GM23338 (cell line): ENCODE measurements around the gene EGLN3.

Source experiments
- CREB1 ChIP-seq: fragments of 250-450 bp; sonication (Bioruptor Pico); IDR thresholded peaks from 2 replicates; pipeline ENCODE4 v1.5.0; 2020; ENCODE audit warnings: low read depth, mild to moderate bottlenecking, moderate library complexity
- EZH2 ChIP-seq: fragments of 200-600 bp; sonication (generic); IDR thresholded peaks from one replicate; pipeline ENCODE4 v1.8.0; 2017; ENCODE audit warnings: antibody characterized with exemption, mild to moderate bottlenecking, low read depth; ENCODE audit not compliant: unreplicated experiment
- EZH2phosphoT487 ChIP-seq: fragments of 200-600 bp; sonication (generic); IDR thresholded peaks from one replicate; pipeline ENCODE4 v1.8.1; 2018; ENCODE audit warnings: antibody characterized with exemption; ENCODE audit not compliant: unreplicated experiment
- JUNB ChIP-seq: IDR thresholded peaks from one replicate; pipeline ENCODE4 v1.6.1; 2016; ENCODE audit warnings: antibody characterized with exemption; ENCODE audit not compliant: unreplicated experiment
- POLR2AphosphoS5 ChIP-seq: IDR thresholded peaks from 2 replicates; pipeline ENCODE4 v1.6.1; 2016; ENCODE audit warnings: antibody characterized with exemption, low read depth
- ZNF331 ChIP-seq: fragments of 250-450 bp; sonication (Bioruptor Pico); IDR thresholded peaks from 2 replicates; pipeline ENCODE4 v1.5.0; 2020; ENCODE audit warnings: low read depth, mild to moderate bottlenecking, moderate library complexity
- TF ChIP-seq, protein P1 (sequence below): IDR thresholded peaks from one replicate; pipeline ENCODE4 v1.6.1; 2018; ENCODE audit warnings: antibody characterized with exemption; ENCODE audit not compliant: unreplicated experiment
- TF ChIP-seq, protein P2 (sequence below), 2 experiments: fragments of 200-600 bp in 1 of 2; sonication (generic) in 1 of 2; conservative IDR thresholded peaks; 2 replicates each; pipeline versions ENCODE4 v1.5.1 to v1.6.1; 2016 to 2017; ENCODE audit warnings: antibody characterized with exemption in 2 of 2, low read depth in 2 of 2, mild to moderate bottlenecking in 2 of 2, moderate library complexity in 1 of 2
- TF ChIP-seq, protein P3 (sequence below): IDR thresholded peaks from 2 replicates; pipeline ENCODE4 v1.6.1; 2016; ENCODE audit warnings: antibody characterized with exemption

DNA sequence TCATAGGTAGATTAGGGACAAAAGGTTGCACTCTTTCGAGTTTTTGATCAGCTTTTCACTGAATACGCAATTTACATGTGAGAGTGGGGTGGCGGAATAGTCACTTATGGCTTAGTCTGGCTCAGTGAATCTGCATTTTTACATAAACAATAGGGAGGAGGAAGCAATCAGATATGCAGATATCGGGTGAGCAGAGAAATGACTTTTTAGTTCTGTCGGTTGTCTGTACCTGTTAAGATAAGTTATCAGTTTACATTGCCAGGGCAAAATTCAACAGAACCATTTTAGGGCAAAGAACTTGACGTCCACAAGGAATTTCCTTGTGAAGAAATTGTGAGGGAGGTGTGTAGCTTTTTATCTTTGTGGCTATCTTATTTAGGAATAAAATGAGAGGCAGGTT is 15.4 kb upstream of the EGLN3 start:
- TF ChIP-seq, protein P1, sequence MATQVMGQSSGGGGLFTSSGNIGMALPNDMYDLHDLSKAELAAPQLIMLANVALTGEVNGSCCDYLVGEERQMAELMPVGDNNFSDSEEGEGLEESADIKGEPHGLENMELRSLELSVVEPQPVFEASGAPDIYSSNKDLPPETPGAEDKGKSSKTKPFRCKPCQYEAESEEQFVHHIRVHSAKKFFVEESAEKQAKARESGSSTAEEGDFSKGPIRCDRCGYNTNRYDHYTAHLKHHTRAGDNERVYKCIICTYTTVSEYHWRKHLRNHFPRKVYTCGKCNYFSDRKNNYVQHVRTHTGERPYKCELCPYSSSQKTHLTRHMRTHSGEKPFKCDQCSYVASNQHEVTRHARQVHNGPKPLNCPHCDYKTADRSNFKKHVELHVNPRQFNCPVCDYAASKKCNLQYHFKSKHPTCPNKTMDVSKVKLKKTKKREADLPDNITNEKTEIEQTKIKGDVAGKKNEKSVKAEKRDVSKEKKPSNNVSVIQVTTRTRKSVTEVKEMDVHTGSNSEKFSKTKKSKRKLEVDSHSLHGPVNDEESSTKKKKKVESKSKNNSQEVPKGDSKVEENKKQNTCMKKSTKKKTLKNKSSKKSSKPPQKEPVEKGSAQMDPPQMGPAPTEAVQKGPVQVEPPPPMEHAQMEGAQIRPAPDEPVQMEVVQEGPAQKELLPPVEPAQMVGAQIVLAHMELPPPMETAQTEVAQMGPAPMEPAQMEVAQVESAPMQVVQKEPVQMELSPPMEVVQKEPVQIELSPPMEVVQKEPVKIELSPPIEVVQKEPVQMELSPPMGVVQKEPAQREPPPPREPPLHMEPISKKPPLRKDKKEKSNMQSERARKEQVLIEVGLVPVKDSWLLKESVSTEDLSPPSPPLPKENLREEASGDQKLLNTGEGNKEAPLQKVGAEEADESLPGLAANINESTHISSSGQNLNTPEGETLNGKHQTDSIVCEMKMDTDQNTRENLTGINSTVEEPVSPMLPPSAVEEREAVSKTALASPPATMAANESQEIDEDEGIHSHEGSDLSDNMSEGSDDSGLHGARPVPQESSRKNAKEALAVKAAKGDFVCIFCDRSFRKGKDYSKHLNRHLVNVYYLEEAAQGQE, result no peak
- TF ChIP-seq, protein P2, sequence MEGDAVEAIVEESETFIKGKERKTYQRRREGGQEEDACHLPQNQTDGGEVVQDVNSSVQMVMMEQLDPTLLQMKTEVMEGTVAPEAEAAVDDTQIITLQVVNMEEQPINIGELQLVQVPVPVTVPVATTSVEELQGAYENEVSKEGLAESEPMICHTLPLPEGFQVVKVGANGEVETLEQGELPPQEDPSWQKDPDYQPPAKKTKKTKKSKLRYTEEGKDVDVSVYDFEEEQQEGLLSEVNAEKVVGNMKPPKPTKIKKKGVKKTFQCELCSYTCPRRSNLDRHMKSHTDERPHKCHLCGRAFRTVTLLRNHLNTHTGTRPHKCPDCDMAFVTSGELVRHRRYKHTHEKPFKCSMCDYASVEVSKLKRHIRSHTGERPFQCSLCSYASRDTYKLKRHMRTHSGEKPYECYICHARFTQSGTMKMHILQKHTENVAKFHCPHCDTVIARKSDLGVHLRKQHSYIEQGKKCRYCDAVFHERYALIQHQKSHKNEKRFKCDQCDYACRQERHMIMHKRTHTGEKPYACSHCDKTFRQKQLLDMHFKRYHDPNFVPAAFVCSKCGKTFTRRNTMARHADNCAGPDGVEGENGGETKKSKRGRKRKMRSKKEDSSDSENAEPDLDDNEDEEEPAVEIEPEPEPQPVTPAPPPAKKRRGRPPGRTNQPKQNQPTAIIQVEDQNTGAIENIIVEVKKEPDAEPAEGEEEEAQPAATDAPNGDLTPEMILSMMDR (conservative IDR thresholded peaks at IDR 0.05; ENCODE audit: low read depth in 2 of 2), result no peak
- no peak for TF ChIP-seq EZH2
- no peak for TF ChIP-seq JUNB
- TF ChIP-seq CREB1 (CRISPR knock-in tag), result no peak
- TF ChIP-seq POLR2AphosphoS5, result no peak
- TF ChIP-seq, protein P3, sequence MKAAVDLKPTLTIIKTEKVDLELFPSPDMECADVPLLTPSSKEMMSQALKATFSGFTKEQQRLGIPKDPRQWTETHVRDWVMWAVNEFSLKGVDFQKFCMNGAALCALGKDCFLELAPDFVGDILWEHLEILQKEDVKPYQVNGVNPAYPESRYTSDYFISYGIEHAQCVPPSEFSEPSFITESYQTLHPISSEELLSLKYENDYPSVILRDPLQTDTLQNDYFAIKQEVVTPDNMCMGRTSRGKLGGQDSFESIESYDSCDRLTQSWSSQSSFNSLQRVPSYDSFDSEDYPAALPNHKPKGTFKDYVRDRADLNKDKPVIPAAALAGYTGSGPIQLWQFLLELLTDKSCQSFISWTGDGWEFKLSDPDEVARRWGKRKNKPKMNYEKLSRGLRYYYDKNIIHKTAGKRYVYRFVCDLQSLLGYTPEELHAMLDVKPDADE, result no peak
- TF ChIP-seq EZH2phosphoT487, result no peak
- TF ChIP-seq ZNF331 (CRISPR knock-in tag), result no peak
